HG03378 (cell line): Measurements from ENCODE around the gene CASS4.
"Not testable (repeated sequence)": the region's sequence is repeated elsewhere in the genome, so short reads cannot be mapped to it uniquely, and the experiment has no call there.

Experiments used
- ATAC-seq: cut with Tn5 transposase; IDR thresholded peaks from one replicate; pipeline ENCODE4 v1.9.1; 2021; ENCODE audit warnings: mild to moderate bottlenecking, moderate library complexity; ENCODE audit not compliant: unreplicated experiment

Gene CASS4

DNA sequence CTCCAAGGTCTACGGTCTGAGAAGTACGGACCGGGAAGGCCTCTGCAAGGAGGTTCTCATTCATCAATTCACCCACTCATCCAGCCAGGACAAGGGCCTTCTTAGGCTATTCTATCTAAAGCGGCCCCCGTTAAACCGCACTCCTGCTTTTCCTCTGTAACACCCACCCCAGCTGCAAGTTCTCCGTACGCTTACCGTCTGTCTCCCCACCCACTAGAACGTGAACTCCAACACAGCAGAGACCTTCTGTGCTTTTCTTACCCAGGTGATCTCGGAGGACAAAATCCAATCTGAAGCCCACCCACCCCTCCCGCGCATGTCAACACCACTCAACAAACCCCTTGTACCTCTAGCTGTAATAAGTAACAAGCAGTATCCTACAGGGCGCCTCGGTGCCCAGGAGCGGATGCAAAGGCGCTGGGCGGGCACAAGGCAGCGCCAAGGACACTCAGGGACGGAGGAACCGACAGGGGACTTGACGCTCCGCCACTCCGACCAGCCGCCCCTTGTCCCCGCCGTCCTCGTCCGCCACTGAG lies 20.4 kb upstream of the CASS4 start:
- no peak for ATAC-seq

- ATAC-seq = peak; percentile 96
Measured at GRCh38 chr20:56392132-56392880, 19.8 kb upstream of the CASS4 start, which contains the start of the genes AURKA and CSTF1. TSS of gene AURKA (minus strand) at chr20:56392215. CDS start at chr20:56388197, 4,018 bp downstream. TSS of gene CSTF1 (plus strand) at chr20:56392645. CDS start at chr20:56395553, 2,908 bp downstream.

DNA sequence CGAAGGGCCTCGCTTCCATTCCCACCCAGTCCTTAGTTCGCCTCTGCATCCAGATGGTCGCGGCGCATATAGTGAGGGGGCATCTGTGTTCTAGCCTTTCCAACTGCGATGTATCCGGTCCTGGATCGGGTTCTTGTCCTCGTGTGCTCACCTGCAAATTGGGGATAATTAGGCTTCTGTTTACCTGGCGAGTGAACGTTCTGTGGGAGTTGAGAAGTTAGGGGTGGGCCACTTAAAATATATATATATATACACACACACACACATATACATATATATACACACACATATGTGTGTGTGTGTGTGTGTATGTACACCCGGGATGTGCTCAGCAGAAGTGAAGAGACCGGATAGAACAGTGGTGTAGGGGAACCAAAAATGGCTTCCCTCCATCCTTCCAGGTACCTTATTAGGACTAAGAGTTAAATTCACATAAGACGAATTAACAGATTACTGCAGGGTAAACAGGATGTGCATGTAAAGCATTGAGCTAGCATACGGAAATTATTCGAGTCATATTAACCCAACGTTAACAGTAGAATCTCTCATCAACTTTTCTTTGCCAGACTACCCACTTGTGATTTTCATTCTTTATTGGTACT lies 19.1 kb upstream of the CASS4 start:
- ATAC-seq = no peak

GRCh38 chr20:56393653-56394052 lies 18.4 kb upstream of the CASS4 start:
- no peak for ATAC-seq

- no peak for ATAC-seq
Measured at GRCh38 chr20:56395166-56395565, 16.9 kb upstream of the CASS4 start.

DNA sequence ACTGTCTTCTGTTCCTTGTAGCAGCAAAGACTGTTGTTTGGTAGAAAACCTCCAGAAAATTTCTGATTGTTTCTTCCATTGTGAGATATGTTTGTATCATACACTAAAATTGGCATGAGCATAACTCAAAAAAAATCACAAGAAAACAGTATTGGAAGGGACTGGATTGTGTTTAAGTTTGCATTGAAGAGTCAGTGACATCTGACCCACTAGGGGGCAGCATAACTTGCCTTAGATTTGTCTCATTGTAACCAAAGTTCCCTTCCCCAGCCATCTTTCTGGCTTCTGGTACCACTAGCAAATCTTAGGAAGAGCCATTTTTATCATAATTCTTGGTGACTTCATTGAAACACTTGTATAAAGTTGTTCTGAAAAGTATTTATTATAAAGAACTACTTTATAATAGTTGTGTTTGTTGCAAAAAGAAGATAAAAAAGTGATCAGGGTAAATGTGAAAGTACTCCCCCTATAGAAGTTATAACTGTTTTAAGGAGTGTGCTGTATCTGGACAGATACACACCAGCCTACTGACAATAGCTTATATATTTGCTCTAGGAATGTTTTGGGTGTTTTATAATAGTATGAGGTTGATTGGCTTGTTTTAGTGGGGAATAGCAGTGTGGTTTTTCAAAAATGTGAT lies 11.9 kb upstream of the CASS4 start:
- ATAC-seq = peak; percentile 76

DNA sequence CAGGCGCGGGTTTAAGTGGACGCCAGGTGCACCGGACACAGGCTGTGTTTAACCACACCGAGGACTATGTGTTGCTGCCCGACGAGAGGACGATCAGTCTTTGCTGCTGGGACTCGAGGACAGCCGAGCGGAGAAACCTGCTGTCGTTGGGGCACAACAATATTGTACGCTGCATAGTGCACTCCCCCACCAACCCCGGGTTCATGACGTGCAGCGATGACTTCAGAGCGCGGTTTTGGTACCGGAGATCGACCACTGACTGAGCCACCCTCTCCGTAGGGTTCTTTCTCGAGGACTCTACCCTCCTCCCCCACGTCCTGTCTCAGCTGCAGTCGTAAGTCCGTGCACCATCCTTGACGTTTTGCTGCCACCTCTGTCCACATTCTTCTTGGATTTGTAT lies 8.6 kb upstream of the CASS4 start:
- ATAC-seq = no peak

DNA sequence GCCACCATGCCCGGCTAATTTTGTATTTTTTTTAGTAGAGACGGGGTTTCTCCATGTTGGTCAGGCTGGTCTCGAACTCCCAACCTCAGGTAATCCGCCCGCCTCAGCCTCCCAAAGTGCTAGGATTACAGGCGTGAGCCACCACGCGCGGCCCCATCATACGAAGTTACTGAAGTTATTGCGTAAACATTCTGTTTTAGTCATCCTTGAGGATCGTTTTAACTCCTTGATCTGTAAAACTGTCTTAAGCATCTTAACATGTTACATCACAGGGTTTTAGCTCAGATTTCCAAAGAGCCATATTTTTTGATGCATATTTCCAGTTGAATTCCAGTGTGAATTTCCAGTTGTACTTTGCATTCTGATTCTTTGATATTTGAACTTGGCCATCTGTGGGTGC lies 6.7 kb upstream of the CASS4 start:
- ATAC-seq = not testable (repeated sequence)

- no peak for ATAC-seq
Measured at GRCh38 chr20:56406910-56407309, 5.2 kb upstream of the CASS4 start.

- no peak for ATAC-seq
Measured at GRCh38 chr20:56409521-56409920, 2.5 kb upstream of the CASS4 start.

DNA sequence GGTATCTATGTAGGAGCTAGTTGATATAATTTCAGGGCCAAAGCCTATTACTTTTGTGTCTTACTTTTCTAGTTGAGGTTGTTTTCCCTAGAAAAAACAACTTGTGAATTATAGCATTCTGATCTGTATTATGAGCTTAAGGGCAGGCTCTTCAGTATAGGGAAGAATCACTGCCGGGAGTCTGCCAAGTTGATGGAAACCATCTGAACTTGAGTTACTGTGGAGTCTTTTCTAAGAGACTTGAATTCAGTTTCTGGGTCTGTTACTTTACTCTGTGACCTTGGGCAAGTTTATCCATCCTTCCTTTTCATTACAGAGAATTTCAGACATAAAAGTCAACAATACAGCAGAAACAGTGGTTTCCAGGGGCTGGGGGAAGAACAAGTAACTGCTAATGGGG lies 2.1 kb upstream of the CASS4 start:
- ATAC-seq = no peak

DNA sequence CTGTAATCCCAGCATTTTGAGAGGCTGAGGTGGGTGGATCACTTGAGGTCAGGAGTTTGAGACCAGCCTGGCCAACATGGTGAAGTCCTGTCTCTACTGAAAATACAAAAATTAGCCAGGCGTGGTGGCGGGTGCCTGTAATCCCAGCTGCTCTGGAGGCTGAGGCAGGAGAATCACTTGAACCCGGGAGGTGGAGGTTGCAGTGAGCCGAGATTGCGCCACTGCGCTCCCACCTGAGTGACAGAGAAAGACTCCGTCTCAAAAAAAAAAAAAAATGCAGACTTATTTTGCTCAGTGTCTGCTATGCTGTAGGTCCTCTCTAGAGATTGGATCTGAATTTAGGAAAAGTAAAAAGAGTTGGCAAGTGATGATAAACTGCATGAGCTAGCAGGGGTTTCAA lies 773 bp upstream of the CASS4 start:
- not testable (repeated sequence) for ATAC-seq

- ATAC-seq = no peak
Measured at GRCh38 chr20:56412473-56412790, 372 bp downstream of the CASS4 start.

- ATAC-seq = no peak
Measured at GRCh38 chr20:56412949-56413348, 889 bp downstream of the CASS4 start.

DNA sequence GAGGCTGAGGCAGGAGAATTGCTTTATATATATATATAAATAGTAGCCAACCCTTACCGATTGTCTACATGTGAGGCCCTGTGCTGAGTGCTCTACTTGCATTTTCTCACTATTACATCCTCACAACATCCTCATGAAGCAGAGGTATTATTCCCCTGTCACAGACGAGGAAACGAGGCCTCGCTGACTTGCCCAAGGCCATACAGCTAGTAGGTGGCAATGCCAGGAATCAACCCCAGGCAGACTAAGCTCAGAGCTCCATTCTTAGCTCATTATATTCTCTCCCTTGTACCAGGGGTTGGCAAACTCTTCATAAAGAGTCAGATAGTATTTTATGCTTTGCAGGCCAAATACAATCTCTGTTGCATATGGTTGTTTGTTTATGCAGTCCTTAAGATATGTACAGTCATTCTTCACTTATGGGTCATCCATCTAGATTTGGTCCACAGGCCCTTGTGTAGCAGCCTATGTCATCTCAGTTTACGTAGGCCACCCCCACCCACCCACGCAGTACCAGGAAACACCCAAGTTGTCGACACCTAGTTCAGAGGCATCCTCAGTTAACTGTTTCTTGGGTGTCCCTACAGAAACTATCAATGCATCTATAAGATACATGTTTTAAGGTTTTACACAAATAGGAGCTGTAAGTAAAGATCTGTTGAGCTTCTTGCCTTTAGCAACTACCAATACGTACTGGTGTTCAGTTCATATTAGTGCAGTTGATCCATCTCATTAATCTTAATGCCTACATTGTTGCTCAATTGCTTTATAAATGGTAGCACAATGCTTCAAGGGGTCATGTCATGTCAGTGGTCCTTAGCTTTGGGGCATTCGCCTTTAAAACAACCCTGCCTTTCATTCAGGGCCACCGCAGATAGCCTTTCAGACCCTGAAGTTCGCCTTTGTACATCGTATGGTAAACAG lies 3.0 kb downstream of the CASS4 start:
- no peak for ATAC-seq

DNA sequence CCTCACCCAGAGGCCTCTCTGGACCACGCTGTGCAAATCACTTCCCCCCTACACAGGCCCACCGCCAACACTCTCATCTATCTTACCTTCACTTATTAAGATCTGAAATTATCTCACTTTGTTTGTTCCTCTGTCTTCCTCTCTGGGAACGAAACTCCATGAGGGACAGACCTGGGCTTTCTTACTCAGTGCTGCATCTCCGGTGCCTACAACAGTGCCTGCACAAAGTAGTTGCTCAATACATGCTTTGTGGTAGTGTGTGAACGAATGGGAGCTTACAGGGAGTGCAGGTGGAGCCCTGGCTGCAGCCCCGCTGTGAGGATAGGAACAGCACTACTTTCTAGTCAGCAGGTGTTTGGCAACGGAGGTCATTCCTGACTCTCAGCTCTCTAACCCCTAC lies 5.3 kb downstream of the CASS4 start:
- ATAC-seq = no peak

DNA sequence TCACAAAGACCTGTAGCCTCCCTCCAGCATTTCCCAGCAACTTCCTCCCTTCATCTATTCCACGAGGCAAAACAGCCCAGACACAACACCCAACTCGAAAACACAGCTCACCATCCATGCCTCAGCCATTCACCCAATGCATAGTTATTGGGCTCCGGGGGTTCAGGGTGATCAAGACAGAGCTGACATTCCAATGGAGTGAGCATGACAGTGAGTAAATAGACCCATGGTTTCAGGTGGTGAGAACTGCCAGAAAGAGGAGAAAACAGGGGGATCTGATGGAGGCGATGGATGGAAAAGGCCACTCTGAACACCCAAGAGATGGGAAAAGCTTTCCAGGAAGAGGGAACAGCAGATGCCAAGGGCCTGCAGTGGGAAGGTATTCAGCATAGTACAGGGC lies 5.9 kb downstream of the CASS4 start:
- no peak for ATAC-seq

GRCh38 chr20:56418385-56418861 lies 6.4 kb downstream of the CASS4 start:
- no peak for ATAC-seq

GRCh38 chr20:56420028-56420427 lies 8.0 kb downstream of the CASS4 start:
- no peak for ATAC-seq

DNA sequence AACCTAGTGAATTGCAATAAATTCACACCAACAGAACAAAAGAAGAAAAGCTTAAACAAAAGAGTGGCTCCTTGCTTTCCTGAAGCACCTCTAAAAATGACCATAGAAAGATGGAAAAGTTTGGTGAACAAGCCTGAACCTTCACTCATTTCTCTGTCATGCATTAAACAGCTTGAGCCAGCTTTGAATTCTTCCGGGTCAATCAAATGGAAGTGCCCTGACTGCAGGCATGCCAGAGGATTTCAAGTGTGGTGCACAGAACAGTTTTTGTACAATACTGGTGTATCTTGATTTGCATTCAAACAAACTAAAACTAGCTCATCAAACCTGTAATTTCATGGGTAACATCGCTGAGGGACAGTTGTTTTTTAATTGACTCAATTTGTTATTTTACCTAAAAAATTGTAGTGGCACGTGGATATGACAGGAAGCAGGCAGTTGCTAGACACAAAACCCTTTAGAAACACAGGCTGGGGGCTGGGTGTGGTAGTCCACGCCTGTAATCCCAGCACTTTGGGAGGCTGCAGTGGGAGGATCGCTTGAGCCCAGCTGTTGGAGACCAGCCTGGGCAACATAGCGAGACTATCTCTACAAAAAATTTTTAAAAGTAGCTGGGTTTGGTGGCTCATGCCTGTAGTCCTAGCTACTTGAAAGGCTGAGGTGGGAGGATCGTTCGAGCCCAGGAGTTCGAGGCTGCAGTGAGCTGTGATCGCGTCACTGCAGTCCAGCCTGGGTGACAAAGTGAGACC lies 9.1 kb downstream of the CASS4 start:
- no peak for ATAC-seq
